Omental fat pad (tissue), 4 donors: ENCODE measurements around the gene LRRC56. TPM values are rescaled to one million over a fixed set of nuclear protein-coding genes. Genes with fewer than 3 reads are reported as not detected.

Experiments
- ATAC-seq: fragments of 150-250 bp; one replicate; pipeline ENCODE4 v1.9.1; 2016; ENCODE audit warnings: mild to moderate bottlenecking, moderate library complexity; ENCODE audit not compliant: low FRiP score
- DNase-seq: peaks from one replicate; pipeline ENCODE4 v3.0.0-alpha.2; 2019; ENCODE audit warnings: low spot score
- CTCF ChIP-seq, 3 donors: fragments of 450-650 bp; IDR thresholded peaks; one replicate each; pipeline ENCODE4 v1.5.1; 2016 to 2017; ENCODE audit warnings: antibody characterized with exemption in 3 of 3, mild to moderate bottlenecking in 3 of 3, moderate library complexity in 2 of 3
- total RNA-seq, 4 donors: library from RNA; depleted of rRNA; stranded (reverse); fragments of >200 nt; gene quantifications; one replicate each; pipeline ENCODE4 v1.1.0, GENCODE V29; 2016

LRRC56 gene
- total RNA-seq, 4 donors from 2014 or later: 0.24 to 0.38 (median 0.32) TPM; not detected in 1

GRCh38 chr11:557328-558132 is 20.2 kb downstream of the LRRC56 start:
- TF ChIP-seq CTCF (IDR thresholded peaks at IDR 0.05): no peak
- no peak for DNase-seq
- ATAC-seq: no peak

GRCh38 chr11:558503-558902 is 21.2 kb downstream of the LRRC56 start:
- DNase-seq: no peak
- TF ChIP-seq CTCF (IDR thresholded peaks at IDR 0.05): no peak
- no peak for ATAC-seq

GRCh38 chr11:559020-559620 is 21.8 kb downstream of the LRRC56 start:
- TF ChIP-seq CTCF (IDR thresholded peaks at IDR 0.05): no peak
- no peak for DNase-seq
- no peak for ATAC-seq

GRCh38 chr11:559712-560304 is 22.5 kb downstream of the LRRC56 start:
- no peak for ATAC-seq
- DNase-seq: no peak
- TF ChIP-seq CTCF (IDR thresholded peaks at IDR 0.05): no peak

- DNase-seq: peak; percentile 88
- ATAC-seq: peak; percentile 86
- TF ChIP-seq CTCF (IDR thresholded peaks at IDR 0.05): no peak
Measured at GRCh38 chr11:560305-561147, 23.2 kb downstream of the LRRC56 start, which contains the start of the genes LMNTD2 and RASSF7. Gene LMNTD2, minus strand, starts transcription at chr11:560738. Its CDS starts 22 bp downstream, at chr11:560716. Gene RASSF7, plus strand, starts transcription at chr11:560970. Its CDS starts 799 bp downstream, at chr11:561769.

- DNase-seq: no peak
- peak; percentile 35 for ATAC-seq
- TF ChIP-seq CTCF (IDR thresholded peaks at IDR 0.05): no peak
Measured at GRCh38 chr11:561148-562003, 24.0 kb downstream of the LRRC56 start.
